Tibial nerve (tissue), 4 donors: ENCODE results near the gene SIRPA. TPM values are rescaled to one million over a fixed set of nuclear protein-coding genes. Genes with fewer than 3 reads are reported as not detected.

ENCODE experiments used
- DNase-seq, 2 donors: peaks; one replicate each; pipeline ENCODE4 v3.0.0-alpha.2; 2019; ENCODE audit warnings: low spot score in 2 of 2
- H3K27ac ChIP-seq, 4 donors: fragments of 200-600 bp; sonication (generic) in 3 of 4; one replicate each; pipeline ENCODE4 v1.5.1; 2017 to 2019; ENCODE audit warnings: mild to moderate bottlenecking in 1 of 4
- H3K27me3 ChIP-seq, 2 donors: fragments of 200-600 bp; sonication (generic) in 1 of 2; one replicate each; pipeline versions ENCODE4 v1.5.1 to v1.6.0; 2017 to 2019
- H3K36me3 ChIP-seq, 3 donors: fragments of 200-600 bp; sonication (generic); one replicate each; pipeline ENCODE4 v1.5.1; 2018 to 2019
- H3K4me1 ChIP-seq, 4 donors: fragments of 200-600 bp; sonication (generic) in 3 of 4; one replicate each; pipeline ENCODE4 v1.5.1; 2017 to 2019
- H3K4me3 ChIP-seq, 4 donors: fragments of 200-600 bp; sonication (generic) in 3 of 4; one replicate each; pipeline ENCODE4 v1.5.1; 2017 to 2019; ENCODE audit warnings: mild to moderate bottlenecking in 1 of 4, moderate library complexity in 1 of 4
- H3K9me3 ChIP-seq, 4 donors: fragments of 200-600 bp; sonication (generic) in 3 of 4; one replicate each; pipeline ENCODE4 v1.5.1; 2017 to 2019
- EP300 ChIP-seq, 2 donors: sonication (generic); formaldehyde crosslinking; IDR thresholded peaks; one replicate each; pipeline ENCODE4 v1.6.1; 2017; ENCODE audit warnings: antibody characterized with exemption in 2 of 2, mild to moderate bottlenecking in 1 of 2
- POLR2A ChIP-seq, 2 donors: fragments of 450-650 bp; IDR thresholded peaks; one replicate each; pipeline ENCODE4 v1.6.1; 2017; ENCODE audit warnings: antibody characterized with exemption in 2 of 2, mild to moderate bottlenecking in 2 of 2, moderate library complexity in 2 of 2
- WGBS, 2 donors: methylation state at CpG; one replicate each; pipeline ENCODE4 v1.1.5; 2018; 5-methylcytosine and 5-hydroxymethylcytosine counted together
- total RNA-seq, 4 donors: library from RNA; depleted of rRNA; stranded (reverse); fragments of >200 nt; gene quantifications; one replicate each; pipeline ENCODE4 v1.1.0, GENCODE V29; 2016
- TF ChIP-seq, protein P1 (sequence below), 5 experiments: fragments of 200-600 bp in 3 of 5; fragments of 450-650 bp in 2 of 5; sonication (generic) in 3 of 5; IDR thresholded peaks; one replicate each; pipeline ENCODE4 v1.5.1; 2016 to 2019; ENCODE audit warnings: antibody characterized with exemption in 5 of 5, mild to moderate bottlenecking in 3 of 5, moderate library complexity in 2 of 5

SIRPA gene
- total RNA-seq, 4 donors from 2014 or later, result 31.7 to 53.0 (median 41.1) TPM

DNA sequence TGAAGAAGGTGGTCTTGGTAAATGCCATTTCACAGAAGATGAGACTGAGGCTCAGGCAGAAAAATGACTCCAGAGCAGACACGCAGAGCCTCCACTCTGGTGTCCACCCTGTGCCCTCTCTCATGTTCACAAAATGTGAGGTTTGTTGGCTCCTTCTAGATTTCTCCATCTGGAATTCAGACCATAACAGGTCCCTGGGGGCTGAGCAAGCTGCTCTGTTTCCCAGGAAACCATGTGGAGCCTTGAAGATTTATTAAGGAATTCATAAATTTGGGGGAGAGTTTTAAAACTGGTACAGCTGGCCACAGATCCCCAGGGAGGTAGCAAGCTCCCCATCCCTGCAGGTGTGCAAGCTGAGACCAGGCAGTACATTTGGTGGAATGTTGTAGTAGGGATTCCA lies 38.8 kb upstream of the SIRPA start:
- WGBS, 2 donors, result 75 to 81% methylated on average over 1 of the region's 1 CpG
- Histone ChIP-seq H3K36me3 (no peaks in the 10 kb centered on the region), H3K4me3 (no peak overlapping the region), H3K27ac (no peak overlapping the region), H3K27me3 (no peaks in the 10 kb centered on the region), H3K9me3 (no peaks in the 10 kb centered on the region), H3K4me1 (peaks cover 0 to 5% (median 0%) of the 10 kb centered on the region in 4 donors)
- TF ChIP-seq, protein P1, sequence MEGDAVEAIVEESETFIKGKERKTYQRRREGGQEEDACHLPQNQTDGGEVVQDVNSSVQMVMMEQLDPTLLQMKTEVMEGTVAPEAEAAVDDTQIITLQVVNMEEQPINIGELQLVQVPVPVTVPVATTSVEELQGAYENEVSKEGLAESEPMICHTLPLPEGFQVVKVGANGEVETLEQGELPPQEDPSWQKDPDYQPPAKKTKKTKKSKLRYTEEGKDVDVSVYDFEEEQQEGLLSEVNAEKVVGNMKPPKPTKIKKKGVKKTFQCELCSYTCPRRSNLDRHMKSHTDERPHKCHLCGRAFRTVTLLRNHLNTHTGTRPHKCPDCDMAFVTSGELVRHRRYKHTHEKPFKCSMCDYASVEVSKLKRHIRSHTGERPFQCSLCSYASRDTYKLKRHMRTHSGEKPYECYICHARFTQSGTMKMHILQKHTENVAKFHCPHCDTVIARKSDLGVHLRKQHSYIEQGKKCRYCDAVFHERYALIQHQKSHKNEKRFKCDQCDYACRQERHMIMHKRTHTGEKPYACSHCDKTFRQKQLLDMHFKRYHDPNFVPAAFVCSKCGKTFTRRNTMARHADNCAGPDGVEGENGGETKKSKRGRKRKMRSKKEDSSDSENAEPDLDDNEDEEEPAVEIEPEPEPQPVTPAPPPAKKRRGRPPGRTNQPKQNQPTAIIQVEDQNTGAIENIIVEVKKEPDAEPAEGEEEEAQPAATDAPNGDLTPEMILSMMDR (IDR thresholded peaks at IDR 0.05), result no peak
- no peak for TF ChIP-seq EP300 (IDR thresholded peaks at IDR 0.05)
- no peak for TF ChIP-seq POLR2A (IDR thresholded peaks at IDR 0.05)
- DNase-seq, result no peak

DNA sequence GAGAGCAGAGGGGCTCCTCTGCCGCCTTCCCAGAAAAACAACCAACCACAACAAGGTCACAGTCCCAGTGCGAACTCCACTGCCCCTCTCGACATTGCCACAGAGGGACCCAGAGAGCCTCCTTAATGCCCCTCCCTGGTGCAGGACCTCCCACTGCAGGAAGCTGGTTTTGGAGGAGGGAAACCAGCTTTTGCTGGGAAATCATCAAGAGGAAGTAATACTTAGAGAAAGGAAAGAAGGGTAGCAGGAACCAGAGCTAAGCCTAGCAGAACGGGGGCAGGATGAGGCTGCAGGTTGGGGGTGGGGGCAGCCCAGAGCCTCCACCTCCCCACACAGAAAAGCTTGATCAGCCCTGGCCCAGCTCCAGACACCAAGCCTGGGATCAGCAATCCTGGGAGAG lies 37.7 kb upstream of the SIRPA start:
- H3K4me3 ChIP-seq, result no peak overlapping the region
- peaks cover 0 to 4% (median 0%) of the 10 kb centered on the region in 4 donors for H3K4me1 ChIP-seq
- H3K27ac ChIP-seq, result no peak overlapping the region
- H3K9me3 ChIP-seq, result no peaks in the 10 kb centered on the region
- no peaks in the 10 kb centered on the region for H3K27me3 ChIP-seq
- WGBS, 2 donors, result 58 to 62% methylated on average over 4 of the region's 4 CpGs
- TF ChIP-seq POLR2A (IDR thresholded peaks at IDR 0.05) (no peak), EP300 (IDR thresholded peaks at IDR 0.05) (no peak)
- TF ChIP-seq, protein P1 (IDR thresholded peaks at IDR 0.05), result no peak
- DNase-seq, result no peak
- no peaks in the 10 kb centered on the region for H3K36me3 ChIP-seq

DNA sequence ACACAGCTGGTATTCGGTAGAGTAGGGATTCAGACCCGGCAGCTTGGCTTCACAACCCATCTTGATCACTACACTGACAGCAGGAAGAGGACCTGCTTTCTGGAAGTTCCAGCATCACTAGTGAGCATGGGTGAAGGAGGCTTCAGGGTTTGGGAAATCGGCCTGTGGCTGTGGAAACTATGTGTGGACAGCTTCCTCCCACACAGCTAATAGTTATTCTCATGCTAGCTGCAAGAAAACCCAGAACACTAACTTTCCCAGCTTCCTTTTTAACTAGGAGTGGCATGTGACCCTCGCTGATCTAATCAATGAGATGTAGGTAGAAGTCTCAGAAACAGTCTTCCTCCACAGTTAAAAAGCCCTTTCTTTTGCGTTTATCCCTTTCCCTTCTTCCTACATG lies 36.3 kb upstream of the SIRPA start:
- no peak for DNase-seq
- TF ChIP-seq POLR2A (IDR thresholded peaks at IDR 0.05), result no peak
- TF ChIP-seq, protein P1 (IDR thresholded peaks at IDR 0.05), result no peak
- no peak for TF ChIP-seq EP300 (IDR thresholded peaks at IDR 0.05)
- no peaks in the 10 kb centered on the region for H3K9me3 ChIP-seq
- no peak overlapping the region for H3K4me3 ChIP-seq
- H3K27me3 ChIP-seq, result no peaks in the 10 kb centered on the region
- H3K4me1 ChIP-seq, result peaks cover 0 to 4% (median 0%) of the 10 kb centered on the region in 4 donors
- WGBS, 2 donors, result 69 to 83% methylated on average over 5 of the region's 5 CpGs
- no peaks in the 10 kb centered on the region for H3K36me3 ChIP-seq
- no peak overlapping the region for H3K27ac ChIP-seq

DNA sequence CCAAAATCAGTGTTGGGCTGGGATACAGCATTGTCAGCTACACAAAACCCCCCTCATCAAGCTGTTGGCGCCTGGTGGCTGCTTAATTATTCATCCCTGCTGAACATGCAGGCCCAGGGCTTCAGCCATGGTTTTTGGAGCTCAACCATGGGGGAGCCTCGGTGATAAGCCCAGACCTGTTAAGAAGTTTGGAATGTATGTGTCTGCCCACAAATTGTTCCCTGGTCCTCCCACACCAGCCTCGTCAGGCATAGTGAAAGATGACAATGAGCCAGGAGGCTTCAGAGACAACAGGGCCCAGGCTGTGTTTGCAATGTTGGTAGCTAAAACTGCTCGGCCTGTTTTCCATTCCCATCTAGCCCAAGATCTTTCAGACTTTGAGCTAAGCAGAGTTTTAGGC lies 34.8 kb upstream of the SIRPA start:
- TF ChIP-seq POLR2A (IDR thresholded peaks at IDR 0.05) (no peak), EP300 (IDR thresholded peaks at IDR 0.05) (no peak)
- TF ChIP-seq, protein P1 (IDR thresholded peaks at IDR 0.05), result no peak
- Histone ChIP-seq H3K4me1 (peaks cover 0 to 4% (median 0%) of the 10 kb centered on the region in 4 donors), H3K9me3 (no peaks in the 10 kb centered on the region), H3K4me3 (no peak overlapping the region), H3K27me3 (no peaks in the 10 kb centered on the region), H3K27ac (no peak overlapping the region), H3K36me3 (no peaks in the 10 kb centered on the region)
- WGBS, 2 donors, result 69 to 81% methylated on average over 4 of the region's 4 CpGs
- no peak for DNase-seq

DNA sequence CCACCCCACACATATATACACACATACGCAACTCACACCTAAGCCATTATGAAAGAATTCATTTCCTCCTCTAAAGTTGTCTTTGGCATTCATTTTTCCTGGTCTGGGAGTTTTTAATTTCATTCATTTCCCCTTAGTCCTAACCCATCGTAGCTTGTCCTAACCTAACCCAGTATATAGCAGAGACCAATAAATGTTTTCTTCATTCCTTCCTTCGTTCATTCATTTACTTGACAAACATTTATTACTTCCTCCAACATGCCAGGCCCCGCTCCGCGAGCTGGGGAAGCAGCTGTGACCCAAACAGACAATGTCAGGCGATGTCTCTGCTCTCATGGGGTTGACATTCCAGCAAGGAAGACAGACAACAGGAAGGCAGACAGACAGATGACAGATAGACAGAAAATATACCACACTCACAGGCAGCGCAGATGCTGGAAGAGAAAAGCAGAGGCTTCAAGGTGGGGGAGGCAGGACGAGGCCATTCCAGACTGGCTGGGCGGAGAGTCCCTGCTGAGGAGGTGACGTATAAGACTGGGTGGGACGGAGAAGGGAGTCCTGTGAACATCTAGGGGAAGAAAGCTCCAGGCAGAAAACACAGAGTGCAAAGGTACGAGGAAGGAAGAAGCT lies 33.7 kb upstream of the SIRPA start:
- WGBS, 2 donors, result 36 to 53% methylated on average over 13 of the region's 13 CpGs
- Histone ChIP-seq H3K36me3 (no peaks in the 10 kb centered on the region), H3K27me3 (no peaks in the 10 kb centered on the region), H3K27ac (no peak overlapping the region), H3K4me3 (no peak overlapping the region), H3K9me3 (no peaks in the 10 kb centered on the region), H3K4me1 (peaks cover 0 to 4% (median 0%) of the 10 kb centered on the region in 4 donors)
- TF ChIP-seq POLR2A (IDR thresholded peaks at IDR 0.05), result no peak
- TF ChIP-seq, protein P1 (IDR thresholded peaks at IDR 0.05), result no peak
- no peak for TF ChIP-seq EP300 (IDR thresholded peaks at IDR 0.05)
- no peak for DNase-seq
